ENCODE data around the gene KDM2A.
"Not testable (repeated sequence)": the region's sequence is repeated elsewhere in the genome, so short reads cannot be mapped to it uniquely, and the experiment has no call there.

Gene KDM2A

GRCh38 chr11:67178421-67178820 is 59.4 kb downstream of the KDM2A start:
- TF ChIP-seq, protein P1, sequence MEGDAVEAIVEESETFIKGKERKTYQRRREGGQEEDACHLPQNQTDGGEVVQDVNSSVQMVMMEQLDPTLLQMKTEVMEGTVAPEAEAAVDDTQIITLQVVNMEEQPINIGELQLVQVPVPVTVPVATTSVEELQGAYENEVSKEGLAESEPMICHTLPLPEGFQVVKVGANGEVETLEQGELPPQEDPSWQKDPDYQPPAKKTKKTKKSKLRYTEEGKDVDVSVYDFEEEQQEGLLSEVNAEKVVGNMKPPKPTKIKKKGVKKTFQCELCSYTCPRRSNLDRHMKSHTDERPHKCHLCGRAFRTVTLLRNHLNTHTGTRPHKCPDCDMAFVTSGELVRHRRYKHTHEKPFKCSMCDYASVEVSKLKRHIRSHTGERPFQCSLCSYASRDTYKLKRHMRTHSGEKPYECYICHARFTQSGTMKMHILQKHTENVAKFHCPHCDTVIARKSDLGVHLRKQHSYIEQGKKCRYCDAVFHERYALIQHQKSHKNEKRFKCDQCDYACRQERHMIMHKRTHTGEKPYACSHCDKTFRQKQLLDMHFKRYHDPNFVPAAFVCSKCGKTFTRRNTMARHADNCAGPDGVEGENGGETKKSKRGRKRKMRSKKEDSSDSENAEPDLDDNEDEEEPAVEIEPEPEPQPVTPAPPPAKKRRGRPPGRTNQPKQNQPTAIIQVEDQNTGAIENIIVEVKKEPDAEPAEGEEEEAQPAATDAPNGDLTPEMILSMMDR (IDR thresholded peaks at IDR 0.05), result no peak
- Mint-ChIP-seq H3K27me3 (ENCODE audit: low read depth, poor library complexity) (no peaks in the 10 kb centered on the region), H3K36me3 (ENCODE audit: low read depth) (peaks cover 53% of the 10 kb centered on the region), H3K4me3 (no peak overlapping the region), H3K27ac (no peak overlapping the region), H3K4me1 (no peaks in the 10 kb centered on the region), H3K9me3 (no peaks in the 10 kb centered on the region)
- DNase-seq, result no peak

- no peaks in the 10 kb centered on the region for H3K4me1 Mint-ChIP-seq
- no peaks in the 10 kb centered on the region for H3K27me3 Mint-ChIP-seq (ENCODE audit: low read depth, poor library complexity)
- H3K9me3 Mint-ChIP-seq, result no peaks in the 10 kb centered on the region
- H3K36me3 Mint-ChIP-seq (ENCODE audit: low read depth), result peaks cover 57% of the 10 kb centered on the region
- H3K27ac Mint-ChIP-seq, result no peak overlapping the region
- TF ChIP-seq, protein P1 (IDR thresholded peaks at IDR 0.05), result no peak
- no peak for DNase-seq
- no peak overlapping the region for H3K4me3 Mint-ChIP-seq
These were observed 59.8 kb downstream of the KDM2A start for GRCh38 chr11:67178878-67179277.

DNA sequence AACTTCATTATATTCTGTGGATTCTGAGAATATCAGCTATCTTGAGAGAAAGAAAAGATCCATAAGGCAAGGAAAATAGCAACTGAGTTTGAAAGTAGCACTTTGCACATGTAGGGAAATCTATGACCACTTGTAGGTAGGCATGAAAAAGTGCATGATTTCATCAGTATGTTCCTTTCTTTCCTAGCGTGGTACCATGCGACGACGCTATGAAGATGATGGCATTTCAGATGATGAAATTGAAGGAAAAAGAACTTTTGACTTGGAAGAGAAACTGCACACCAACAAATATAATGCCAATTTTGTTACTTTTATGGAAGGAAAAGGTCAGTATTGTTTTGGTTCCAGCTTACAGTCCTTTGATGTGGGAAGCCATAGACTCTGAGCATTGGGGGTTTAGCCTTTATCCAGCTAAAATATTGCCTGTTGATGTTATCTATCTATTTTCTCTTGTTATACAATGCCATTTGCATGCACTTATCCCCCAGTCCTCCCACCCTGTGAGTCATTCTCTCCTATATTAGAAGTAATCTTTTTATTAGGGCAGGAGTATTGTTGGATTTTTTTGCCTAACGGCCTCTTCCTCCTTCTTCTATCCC is 60.9 kb downstream of the KDM2A start:
- Mint-ChIP-seq H3K4me1 (no peaks in the 10 kb centered on the region), H3K27me3 (ENCODE audit: low read depth, poor library complexity) (no peaks in the 10 kb centered on the region), H3K9me3 (peaks cover 6% of the 10 kb centered on the region), H3K4me3 (no peak overlapping the region), H3K36me3 (ENCODE audit: low read depth) (peaks cover 67% of the 10 kb centered on the region), H3K27ac (no peak overlapping the region)
- DNase-seq, result no peak
- TF ChIP-seq, protein P1 (IDR thresholded peaks at IDR 0.05), result no peak

GRCh38 chr11:67194096-67194495 is 75.0 kb downstream of the KDM2A start:
- H3K9me3 Mint-ChIP-seq, result no peaks in the 10 kb centered on the region
- TF ChIP-seq, protein P1 (IDR thresholded peaks at IDR 0.05), result no peak
- H3K4me3 Mint-ChIP-seq, result no peak overlapping the region
- DNase-seq, result no peak
- no peak overlapping the region for H3K27ac Mint-ChIP-seq
- H3K4me1 Mint-ChIP-seq, result no peaks in the 10 kb centered on the region
- H3K36me3 Mint-ChIP-seq (ENCODE audit: low read depth), result peaks cover 67% of the 10 kb centered on the region
- H3K27me3 Mint-ChIP-seq (ENCODE audit: low read depth, poor library complexity), result peaks cover 3% of the 10 kb centered on the region

DNA sequence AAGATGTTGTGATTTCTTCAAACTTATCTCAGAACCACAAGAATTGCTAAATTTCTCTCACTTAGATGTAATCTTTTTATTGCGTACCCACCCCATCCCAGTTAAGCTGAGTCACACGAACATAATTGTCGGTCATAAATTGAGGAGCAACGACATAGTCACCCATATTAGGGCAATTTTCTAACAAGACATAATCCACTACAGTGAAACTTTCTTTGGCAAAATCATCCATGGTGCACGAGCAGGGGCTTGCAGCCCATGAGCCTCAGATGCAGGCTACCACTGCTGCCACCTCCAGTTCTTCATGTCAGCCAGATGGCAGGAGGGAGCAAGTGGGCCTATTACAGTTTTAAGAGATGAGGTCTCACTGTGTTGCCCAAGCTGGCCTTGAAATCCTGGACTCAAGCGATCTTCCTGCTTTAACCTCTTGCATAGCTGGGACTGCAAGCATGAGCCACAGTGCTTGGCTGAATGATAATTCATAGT is 77.0 kb downstream of the KDM2A start:
- TF ChIP-seq, protein P1 (IDR thresholded peaks at IDR 0.05), result no peak
- H3K36me3 Mint-ChIP-seq (ENCODE audit: low read depth), result peaks cover 68% of the 10 kb centered on the region
- no peak overlapping the region for H3K4me3 Mint-ChIP-seq
- no peaks in the 10 kb centered on the region for H3K4me1 Mint-ChIP-seq
- no peaks in the 10 kb centered on the region for H3K9me3 Mint-ChIP-seq
- peak overlapping the region; percentile 80 for H3K27ac Mint-ChIP-seq
- H3K27me3 Mint-ChIP-seq (ENCODE audit: low read depth, poor library complexity), result peaks cover 3% of the 10 kb centered on the region
- DNase-seq, result no peak

- H3K4me3 Mint-ChIP-seq, result no peak overlapping the region
- peaks cover 3% of the 10 kb centered on the region for H3K27me3 Mint-ChIP-seq (ENCODE audit: low read depth, poor library complexity)
- DNase-seq, result no peak
- TF ChIP-seq, protein P1 (IDR thresholded peaks at IDR 0.05), result no peak
- no peak overlapping the region for H3K27ac Mint-ChIP-seq
- peaks cover 70% of the 10 kb centered on the region for H3K36me3 Mint-ChIP-seq (ENCODE audit: low read depth)
- H3K9me3 Mint-ChIP-seq, result no peaks in the 10 kb centered on the region
- H3K4me1 Mint-ChIP-seq, result no peaks in the 10 kb centered on the region
These were observed 78.5 kb downstream of the KDM2A start for GRCh38 chr11:67197606-67198005.

DNA sequence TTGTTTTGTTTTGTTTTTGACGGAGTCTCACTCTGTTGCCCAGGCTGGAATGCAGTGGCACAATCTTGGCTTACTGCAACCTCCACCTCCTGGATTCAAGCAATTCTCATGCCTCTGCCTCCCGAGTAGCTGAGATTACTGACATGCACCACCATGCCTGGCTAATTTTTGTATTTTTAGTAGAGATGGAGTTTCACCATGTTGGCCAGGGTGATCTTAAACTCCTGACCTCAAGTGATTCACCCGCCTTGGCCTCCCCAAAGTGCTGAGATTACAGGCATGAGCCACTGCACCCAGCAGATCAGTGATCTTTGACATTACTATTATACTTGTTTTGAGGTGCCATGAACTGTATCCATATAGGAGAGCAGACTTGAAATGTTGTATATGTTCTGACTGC is 79.7 kb downstream of the KDM2A start:
- H3K27me3 Mint-ChIP-seq (ENCODE audit: low read depth, poor library complexity); H3K27ac Mint-ChIP-seq; H3K9me3 Mint-ChIP-seq; DNase-seq; H3K4me3 Mint-ChIP-seq; H3K4me1 Mint-ChIP-seq: not testable (repeated sequence)
- peaks cover 75% of the 10 kb centered on the region for H3K36me3 Mint-ChIP-seq (ENCODE audit: low read depth)
